MCF 10A (cell line): ENCODE measurements around the gene CMTM2. TPM values are rescaled to one million over a fixed set of nuclear protein-coding genes. Genes with fewer than 3 reads are reported as not detected.
"Not testable (repeated sequence)": the region's sequence is repeated elsewhere in the genome, so short reads cannot be mapped to it uniquely, and the experiment has no call there.

ENCODE experiments used
- BruUV-seq: library from RNA; stranded (reverse); fragments of 400-500 nt; replicated peaks from 2 replicates; lab custom pipeline; 2021; lab: Mats Ljungman, UMichigan
- CTCF ChIA-PET: fragments of 300-600 bp; sonication (Branson Sonifier 250); formaldehyde crosslinking; extraction: SDS; loops from one replicate; lab custom pipeline; 2021; ENCODE audit warnings: antibody characterized with exemption, inconsistent platforms; lab: Yijun Ruan, JAX
- POLR2A ChIA-PET: fragments of 300-600, 350-650 bp; sonication (Branson Sonifier 250); formaldehyde crosslinking; extraction: SDS; loops from one replicate; lab custom pipeline; 2020; ENCODE audit warnings: antibody characterized with exemption, inconsistent platforms; lab: Yijun Ruan, JAX
- DNase-seq: peaks from one replicate; pipeline ENCODE4 v3.0.0-alpha.2; 2018; ENCODE audit not compliant: unreplicated experiment
- H3K27ac Mint-ChIP-seq: one replicate; pipeline ENCODE4 v1.8.0; 2022; ENCODE audit warnings: mild to moderate bottlenecking, low read depth, mixed read lengths; ENCODE audit not compliant: unreplicated experiment
- H3K27me3 Mint-ChIP-seq: one replicate; pipeline ENCODE4 v1.8.0; 2022; ENCODE audit warnings: mixed read lengths; ENCODE audit not compliant: insufficient read depth, unreplicated experiment
- H3K36me3 Mint-ChIP-seq: one replicate; pipeline ENCODE4 v1.8.0; 2022; ENCODE audit warnings: mild to moderate bottlenecking, moderate library complexity, mixed read lengths; ENCODE audit not compliant: insufficient read depth, unreplicated experiment
- H3K4me1 Mint-ChIP-seq: one replicate; pipeline ENCODE4 v1.8.0; 2022; ENCODE audit warnings: mixed read lengths; ENCODE audit not compliant: insufficient read depth, unreplicated experiment
- H3K4me3 Mint-ChIP-seq: one replicate; pipeline ENCODE4 v1.8.0; 2022; ENCODE audit warnings: mild to moderate bottlenecking, moderate library complexity, mixed read lengths; ENCODE audit not compliant: unreplicated experiment
- H3K9me3 Mint-ChIP-seq: one replicate; pipeline ENCODE4 v1.8.0; 2022; ENCODE audit warnings: mixed read lengths; ENCODE audit not compliant: unreplicated experiment
- CTCF ChIP-seq: fragments of 200-600 bp; IDR thresholded peaks from one replicate; pipeline ENCODE4 v1.8.0; 2022; ENCODE audit warnings: antibody characterized with exemption, mild to moderate bottlenecking; ENCODE audit not compliant: unreplicated experiment
- intact Hi-C: fragments of 100-400 bp; cut with micrococcal nuclease; formaldehyde crosslinking; loops from 2 replicates; pipeline ENCODE4 v1.14.1; 2022
- total RNA-seq: library from RNA; stranded (reverse); gene quantifications from 2 replicates; pipeline ENCODE4 v1.2.3, GENCODE V29; 2022

CMTM2 gene
- total RNA-seq, 1 experiment from 2014 or later, result not detected

DNA sequence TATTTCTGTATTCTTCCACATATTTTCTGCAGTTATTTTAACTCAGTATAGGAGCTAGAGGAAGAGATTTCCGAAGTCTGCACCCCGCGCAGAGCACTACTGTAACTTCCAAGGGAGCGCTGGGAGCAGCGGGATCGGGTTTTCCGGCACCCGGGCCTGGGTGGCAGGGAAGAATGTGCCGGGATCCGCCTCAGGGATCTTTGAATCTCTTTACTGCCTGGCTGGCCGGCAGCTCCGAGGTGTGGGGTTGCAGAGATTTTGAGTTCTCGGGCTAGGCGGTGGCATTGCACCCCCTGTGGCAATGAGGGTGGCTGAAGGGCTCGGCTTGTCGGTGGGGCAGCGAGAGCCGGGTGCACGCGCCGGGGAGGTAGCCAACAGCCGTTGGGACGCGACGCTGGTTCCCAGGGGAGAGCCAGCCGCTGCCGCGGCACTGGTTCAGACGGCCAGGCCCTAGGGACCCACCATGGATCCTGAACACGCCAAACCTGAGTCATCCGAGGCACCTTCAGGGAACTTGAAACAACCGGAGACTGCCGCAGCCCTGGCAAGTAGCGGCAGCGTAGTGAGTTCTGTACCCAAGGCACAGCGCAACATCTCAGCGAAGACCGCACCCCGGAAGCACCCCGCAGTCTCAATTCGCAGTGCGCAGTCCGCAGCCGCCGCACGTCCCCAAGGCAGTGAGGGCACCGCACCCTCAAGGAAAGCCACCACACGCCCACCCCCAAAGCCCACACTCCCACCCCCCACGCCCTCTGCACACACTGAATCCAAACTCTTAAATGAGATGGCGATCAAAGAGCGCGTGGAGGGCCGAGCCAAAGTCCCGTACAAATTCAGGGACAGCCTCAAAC lies 13.0 kb upstream of the CMTM2 start, which contains the start of gene CMTM1:
Gene CMTM1 (plus strand): TSS at position 389 of the 851 bp plus-strand sequence. CDS start 75 bp downstream, at position 464.
- peaks cover 47% of the 10 kb centered on the region for H3K36me3 Mint-ChIP-seq
- DNase-seq, result no peak
- H3K4me3 Mint-ChIP-seq, result no peak within 1 kb of the TSS
- no TSS peak for BruUV-seq
- H3K27ac Mint-ChIP-seq, result no peak within 1 kb of the TSS
- CTCF ChIA-PET, result interaction anchor here (0.6 to 1.3 kb wide), 2 partner anchors 13 to 188 kb away, joined by 3 read pairs; partner anchors contain the start of gene CMTM2
- intact Hi-C loops, result no loop called here
- H3K27me3 Mint-ChIP-seq, result no peaks in the 10 kb centered on the region
- peaks cover 16% of the 10 kb centered on the region for H3K4me1 Mint-ChIP-seq
- no peaks in the 10 kb centered on the region for H3K9me3 Mint-ChIP-seq
- no peak for TF ChIP-seq CTCF
- POLR2A ChIA-PET, result interaction anchor here (0.6 to 1.1 kb wide), 2 partner anchors 14 to 54 kb away, joined by 3 read pairs; partner anchors contain the start of gene CKLF

DNA sequence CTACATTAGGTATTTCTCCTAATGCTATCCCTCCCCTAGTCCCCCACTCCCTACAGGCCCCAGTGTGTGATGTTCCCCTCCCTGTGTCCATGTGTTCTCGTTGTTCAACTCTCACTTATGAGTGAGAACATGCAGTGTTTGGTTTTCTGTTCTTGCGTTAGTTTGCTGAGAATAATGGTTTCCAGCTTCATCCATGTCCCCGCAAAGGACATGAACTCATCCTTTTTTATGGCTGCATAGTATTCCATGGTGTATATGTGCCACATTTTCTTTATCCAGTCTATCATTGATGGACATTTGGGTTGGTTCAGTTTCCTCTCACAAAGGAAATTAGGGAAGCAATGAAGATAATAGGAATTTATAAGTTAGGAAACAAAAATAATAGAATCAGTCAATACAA lies 12.0 kb upstream of the CMTM2 start:
- ChIA-PET POLR2A (interaction anchor here (0.6 kb wide), 1 partner anchor 18 kb away, joined by 3 read pairs; no protein-coding TSS in a partner anchor), CTCF (interaction anchor here (1.2 kb wide), 1 partner anchor 300 kb away, joined by 3 read pairs; no protein-coding TSS in a partner anchor)
- H3K9me3 Mint-ChIP-seq, H3K27me3 Mint-ChIP-seq, BruUV-seq, H3K4me3 Mint-ChIP-seq, intact Hi-C loops, H3K27ac Mint-ChIP-seq, DNase-seq: not testable (repeated sequence)
- Mint-ChIP-seq H3K4me1 (peaks cover 16% of the 10 kb centered on the region), H3K36me3 (peaks cover 37% of the 10 kb centered on the region)

- ChIA-PET POLR2A (no interaction called here), CTCF (no interaction called here)
- H3K4me3 Mint-ChIP-seq, result no peak overlapping the region
- DNase-seq, result no peak
- peaks cover 35% of the 10 kb centered on the region for H3K36me3 Mint-ChIP-seq
- intact Hi-C loops, result no loop called here
- H3K27ac Mint-ChIP-seq, result no peak overlapping the region
- H3K4me1 Mint-ChIP-seq, result peaks cover 16% of the 10 kb centered on the region
- no peak for TF ChIP-seq CTCF
- BruUV-seq, result no TSS peak
- no peaks in the 10 kb centered on the region for H3K9me3 Mint-ChIP-seq
- H3K27me3 Mint-ChIP-seq, result no peaks in the 10 kb centered on the region
These were observed 10.9 kb upstream of the CMTM2 start for GRCh38 chr16:66568355-66568754.

GRCh38 chr16:66569131-66569530 lies 10.1 kb upstream of the CMTM2 start:
- TF ChIP-seq CTCF, result no peak
- ChIA-PET POLR2A (interaction anchor here (1.1 to 2.9 kb wide), 8 partner anchors 10 to 126 kb away, joined by 3 to 23 read pairs (median 5); partner anchors contain the start of genes CKLF, CMTM2 and TK2), CTCF (interaction anchor here (1.4 to 2.0 kb wide), 2 partner anchors 39 to 163 kb away, joined by 6 to 10 read pairs; no protein-coding TSS in a partner anchor)
- Mint-ChIP-seq H3K4me1 (peaks cover 16% of the 10 kb centered on the region), H3K36me3 (peaks cover 29% of the 10 kb centered on the region), H3K9me3 (no peaks in the 10 kb centered on the region), H3K27ac (peak overlapping the region; percentile 32), H3K4me3 (no peak overlapping the region), H3K27me3 (no peaks in the 10 kb centered on the region)
- intact Hi-C loops, result no loop called here
- peak; percentile 43 for DNase-seq
- BruUV-seq, result no TSS peak
